KMS-11 (cell line): ENCODE results near the gene MUSTN1.

Source experiments
- H2AFZ ChIP-seq: fragments of 200-600 bp; sonication (generic); 2 replicates; pipeline ENCODE4 v1.6.1; 2016; ENCODE audit warnings: antibody characterized with exemption, mixed run types, low read depth
- H3K27ac ChIP-seq: fragments of 200-600 bp; sonication (generic); 2 replicates; pipeline ENCODE4 v1.6.1; 2016; ENCODE audit warnings: mild to moderate bottlenecking, mixed run types
- H3K27me3 ChIP-seq: fragments of 200-600 bp; sonication (generic); 2 replicates; pipeline ENCODE4 v1.6.1; 2017; ENCODE audit warnings: mild to moderate bottlenecking, low read depth, mixed run types, moderate library complexity; ENCODE audit not compliant: insufficient read depth
- H3K36me3 ChIP-seq: fragments of 200-600 bp; sonication (generic); 2 replicates; pipeline ENCODE4 v1.6.1; 2017; ENCODE audit warnings: mild to moderate bottlenecking, mixed run types; ENCODE audit not compliant: insufficient read depth
- H3K4me1 ChIP-seq: fragments of 200-600 bp; sonication (generic); 2 replicates; pipeline ENCODE4 v1.6.1; 2016; ENCODE audit warnings: mild to moderate bottlenecking, low read depth, mixed run types; ENCODE audit not compliant: poor library complexity, severe bottlenecking
- H3K4me2 ChIP-seq: fragments of 200-600 bp; sonication (generic); 2 replicates; pipeline ENCODE4 v1.7.0; 2016; ENCODE audit warnings: mild to moderate bottlenecking, mixed run types
- H3K4me3 ChIP-seq: fragments of 200-600 bp; sonication (generic); IDR thresholded peaks from 2 replicates; pipeline ENCODE4 v1.6.1; 2017; ENCODE audit warnings: low read depth, low read length, mixed read lengths; ENCODE audit not compliant: insufficient read depth
- H3K79me2 ChIP-seq: fragments of 200-600 bp; sonication (generic); 2 replicates; pipeline ENCODE4 v1.6.1; 2016; ENCODE audit warnings: low read depth, mixed run types; ENCODE audit not compliant: insufficient read depth
- H3K9ac ChIP-seq: fragments of 200-600 bp; sonication (generic); 2 replicates; pipeline ENCODE4 v1.6.1; 2016; ENCODE audit warnings: mild to moderate bottlenecking, mixed run types
- H4K20me1 ChIP-seq: fragments of 200-600 bp; sonication (generic); 2 replicates; pipeline ENCODE4 v1.6.1; 2016; ENCODE audit warnings: mild to moderate bottlenecking, mixed run types; ENCODE audit not compliant: insufficient read depth
- CTCF ChIP-seq: fragments of 200-600 bp; sonication (generic); conservative IDR thresholded peaks from 2 replicates; pipeline ENCODE4 v1.6.1; 2017; ENCODE audit warnings: low read depth, mild to moderate bottlenecking, antibody characterized with exemption, low read length, moderate library complexity, mixed read lengths

MUSTN1 gene

GRCh38 chr3:52834871-52835501 lies at the start of gene MUSTN1:
Gene MUSTN1 (minus strand): TSS chr3:52835019. CDS start chr3:52834948, 71 bp downstream.
- no peaks in the 10 kb centered on the region for H3K36me3 ChIP-seq
- no peak within 1 kb of the TSS for H3K4me3 ChIP-seq
- no peak within 1 kb of the TSS for H3K4me2 ChIP-seq
- no peak within 1 kb of the TSS for H2AFZ ChIP-seq
- H3K27ac ChIP-seq: no peak within 1 kb of the TSS
- no peak within 1 kb of the TSS for H3K9ac ChIP-seq
- H4K20me1 ChIP-seq: no peaks in the 10 kb centered on the region
- TF ChIP-seq CTCF: no peak
- no peaks in the 10 kb centered on the region for H3K27me3 ChIP-seq
- no peaks in the 10 kb centered on the region for H3K4me1 ChIP-seq
- no peaks in the 10 kb centered on the region for H3K79me2 ChIP-seq

GRCh38 chr3:52882377-52882776 lies 47.6 kb upstream of the MUSTN1 start:
- Histone ChIP-seq H3K36me3 (no peaks in the 10 kb centered on the region), H3K9ac (no peak overlapping the region), H4K20me1 (no peaks in the 10 kb centered on the region), H3K79me2 (no peaks in the 10 kb centered on the region), H3K4me1 (no peaks in the 10 kb centered on the region), H3K4me2 (no peak overlapping the region), H2AFZ (no peak overlapping the region), H3K4me3 (no peak overlapping the region), H3K27me3 (no peaks in the 10 kb centered on the region), H3K27ac (no peak overlapping the region)
- no peak for TF ChIP-seq CTCF

- no peak overlapping the region for H3K27ac ChIP-seq
- H2AFZ ChIP-seq: no peak overlapping the region
- no peaks in the 10 kb centered on the region for H3K4me1 ChIP-seq
- H3K9ac ChIP-seq: no peak overlapping the region
- no peaks in the 10 kb centered on the region for H3K27me3 ChIP-seq
- H3K4me2 ChIP-seq: no peak overlapping the region
- H3K79me2 ChIP-seq: no peaks in the 10 kb centered on the region
- H3K4me3 ChIP-seq: no peak overlapping the region
- no peaks in the 10 kb centered on the region for H3K36me3 ChIP-seq
- H4K20me1 ChIP-seq: no peaks in the 10 kb centered on the region
- TF ChIP-seq CTCF: no peak
Measured at GRCh38 chr3:52881871-52882270, 47.1 kb upstream of the MUSTN1 start.

GRCh38 chr3:52880474-52880873 lies 45.7 kb upstream of the MUSTN1 start:
- Histone ChIP-seq H3K4me1 (no peaks in the 10 kb centered on the region), H3K27ac (no peak overlapping the region), H2AFZ (no peak overlapping the region), H4K20me1 (no peaks in the 10 kb centered on the region), H3K36me3 (no peaks in the 10 kb centered on the region), H3K4me2 (no peak overlapping the region), H3K4me3 (no peak overlapping the region), H3K9ac (no peak overlapping the region), H3K79me2 (no peaks in the 10 kb centered on the region), H3K27me3 (no peaks in the 10 kb centered on the region)
- TF ChIP-seq CTCF: no peak
